A673 (cell line): Measurements from ENCODE around the gene TTC14.
"Not testable (repeated sequence)": the region's sequence is repeated elsewhere in the genome, so short reads cannot be mapped to it uniquely, and the experiment has no call there.

Experiments
- CTCF ChIP-seq: fragments of 300-800, 200-600 bp; sonication (generic); conservative IDR thresholded peaks from 2 replicates; pipeline ENCODE4 v1.5.1; 2017; ENCODE audit warnings: low read depth, mild to moderate bottlenecking, antibody characterized with exemption, low read length, moderate library complexity, mixed read lengths
- EZH2 ChIP-seq: fragments of 200-600 bp; sonication (generic); IDR thresholded peaks from 2 replicates; pipeline ENCODE4 v1.6.1; 2017; ENCODE audit warnings: borderline replicate concordance, low read depth, mild to moderate bottlenecking, mixed read lengths, antibody characterized with exemption, low read length; ENCODE audit not compliant: poor library complexity, severe bottlenecking

GRCh38 chr3:180618563-180618962, 16.6 kb downstream of the TTC14 start:
- not testable (repeated sequence) for TF ChIP-seq CTCF, EZH2
